GM18867 (cell line): Measurements from ENCODE around the gene NUDT4B.
"Not testable (repeated sequence)": the region's sequence is repeated elsewhere in the genome, so short reads cannot be mapped to it uniquely, and the experiment has no call there.

Experiments
- ATAC-seq: cut with Tn5 transposase; IDR thresholded peaks from one replicate; pipeline ENCODE4 v1.9.1; 2021; ENCODE audit warnings: mild to moderate bottlenecking, moderate library complexity; ENCODE audit not compliant: unreplicated experiment

Gene NUDT4B

DNA sequence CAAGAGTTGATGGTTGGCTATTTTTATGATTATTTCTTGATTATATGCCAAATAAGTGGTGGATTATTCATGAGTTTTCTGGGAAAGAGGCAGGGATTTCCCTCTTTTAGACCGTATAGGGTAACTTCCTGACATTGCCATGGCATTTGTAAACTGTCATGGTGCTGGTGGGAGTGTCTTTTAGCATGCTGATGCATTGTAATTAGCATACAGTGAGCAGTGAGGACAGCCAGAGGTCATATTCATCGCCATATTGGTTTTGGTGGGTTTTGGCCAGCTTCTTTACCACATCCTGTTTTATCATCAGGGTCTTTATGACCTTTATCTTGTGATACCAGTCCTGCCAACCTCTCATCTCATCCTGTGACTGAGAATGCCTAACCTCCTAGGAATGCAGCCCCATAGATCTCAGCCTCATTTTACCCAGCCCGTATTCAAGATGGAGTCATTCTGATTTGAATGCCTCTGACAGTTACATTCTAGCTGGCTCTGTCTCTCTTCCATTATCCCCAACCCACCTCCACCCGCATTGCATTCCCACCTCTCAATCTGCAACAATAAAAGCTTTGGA, 45.3 kb downstream of the NUDT4B start:
- not testable (repeated sequence) for ATAC-seq
